Thoracic aorta (tissue), 2 donors: ENCODE measurements around the gene VAMP2. TPM values are rescaled to one million over a fixed set of nuclear protein-coding genes. Genes with fewer than 3 reads are reported as not detected.

Experiments used
- ATAC-seq: fragments of 150-250 bp; one replicate; pipeline ENCODE4 v1.8.0; 2017; ENCODE audit warnings: low read depth; ENCODE audit not compliant: insufficient number of reproducible peaks, low FRiP score
- DNase-seq: peaks from one replicate; pipeline ENCODE4 v3.0.0-alpha.2; 2020; ENCODE audit warnings: low spot score
- H3K27ac ChIP-seq, 2 donors: fragments of 200-600 bp; sonication (generic); 1 replicate in 1 of 2; 2 replicates in 1 of 2; pipeline ENCODE4 v1.5.1; 2016; ENCODE audit warnings: mild to moderate bottlenecking in 2 of 2, moderate library complexity in 2 of 2
- H3K27me3 ChIP-seq: fragments of 200-600 bp; sonication (generic); replicated peaks from 2 replicates; pipeline ENCODE4 v1.6.0; 2016; ENCODE audit warnings: mild to moderate bottlenecking; ENCODE audit not compliant: insufficient read depth
- H3K36me3 ChIP-seq: fragments of 200-600 bp; sonication (generic); one replicate; pipeline ENCODE4 v1.5.1; 2016
- H3K4me1 ChIP-seq, 2 donors: fragments of 200-600 bp; sonication (generic); 1 replicate in 1 of 2; 2 replicates in 1 of 2; pipeline versions ENCODE4 v1.5.1 to v1.6.0; 2016; ENCODE audit warnings: low read depth in 2 of 2, mild to moderate bottlenecking in 1 of 2; ENCODE audit not compliant: control insufficient read depth in 1 of 2
- H3K4me3 ChIP-seq: fragments of 200-600 bp; sonication (generic); 2 replicates; pipeline ENCODE4 v1.5.1; 2016; ENCODE audit warnings: mild to moderate bottlenecking
- H3K9me3 ChIP-seq: fragments of 200-600 bp; sonication (generic); 2 replicates; pipeline ENCODE4 v1.5.1; 2016
- CTCF ChIP-seq: fragments of 200-600 bp; sonication (generic); IDR thresholded peaks from one replicate; pipeline ENCODE4 v1.5.1; 2019; ENCODE audit warnings: antibody characterized with exemption
- total RNA-seq, 2 donors: library from RNA; depleted of rRNA; stranded (reverse); fragments of >200 nt; gene quantifications; one replicate each; pipeline versions ENCODE4 v1.1.0 to v1.2.3, GENCODE V29; 2016

Gene VAMP2
- total RNA-seq, 2 donors from 2014 or later = 36.0 to 50.3 TPM

DNA sequence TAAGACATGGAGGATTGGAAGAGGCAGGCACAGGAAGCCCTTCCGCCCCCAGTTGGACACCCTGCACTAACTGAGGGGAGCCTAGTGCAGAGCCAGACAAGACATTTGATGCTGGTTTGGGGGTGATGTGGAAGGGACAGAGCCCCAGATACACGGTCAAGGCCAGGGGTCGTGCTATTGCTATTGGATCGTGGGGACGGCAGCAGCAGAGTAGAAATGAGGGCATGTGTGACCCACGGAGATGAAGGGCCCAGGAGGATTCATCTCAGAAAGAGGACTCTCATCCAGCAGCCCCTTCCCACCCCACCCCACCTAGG is 2.0 kb upstream of the VAMP2 start:
- H3K4me3 ChIP-seq = peak overlapping the region; percentile 7
- peaks cover 28 to 34% of the 10 kb centered on the region in 2 donors for H3K4me1 ChIP-seq
- no peaks in the 10 kb centered on the region for H3K27me3 ChIP-seq
- no peak for TF ChIP-seq CTCF
- no peak for ATAC-seq
- peak overlapping the region; percentile 98 to 99 for H3K27ac ChIP-seq
- no peaks in the 10 kb centered on the region for H3K36me3 ChIP-seq
- no peaks in the 10 kb centered on the region for H3K9me3 ChIP-seq
- DNase-seq = no peak

- Histone ChIP-seq H3K4me3 (peak overlapping the region; percentile 7), H3K4me1 (peaks cover 28 to 39% of the 10 kb centered on the region in 2 donors), H3K27ac (peak overlapping the region; percentile 98 to 99), H3K9me3 (no peaks in the 10 kb centered on the region), H3K36me3 (no peaks in the 10 kb centered on the region), H3K27me3 (no peaks in the 10 kb centered on the region)
- ATAC-seq = no peak
- no peak for DNase-seq
- no peak for TF ChIP-seq CTCF
Measured at GRCh38 chr17:8163978-8164814, 1.4 kb upstream of the VAMP2 start.

DNA sequence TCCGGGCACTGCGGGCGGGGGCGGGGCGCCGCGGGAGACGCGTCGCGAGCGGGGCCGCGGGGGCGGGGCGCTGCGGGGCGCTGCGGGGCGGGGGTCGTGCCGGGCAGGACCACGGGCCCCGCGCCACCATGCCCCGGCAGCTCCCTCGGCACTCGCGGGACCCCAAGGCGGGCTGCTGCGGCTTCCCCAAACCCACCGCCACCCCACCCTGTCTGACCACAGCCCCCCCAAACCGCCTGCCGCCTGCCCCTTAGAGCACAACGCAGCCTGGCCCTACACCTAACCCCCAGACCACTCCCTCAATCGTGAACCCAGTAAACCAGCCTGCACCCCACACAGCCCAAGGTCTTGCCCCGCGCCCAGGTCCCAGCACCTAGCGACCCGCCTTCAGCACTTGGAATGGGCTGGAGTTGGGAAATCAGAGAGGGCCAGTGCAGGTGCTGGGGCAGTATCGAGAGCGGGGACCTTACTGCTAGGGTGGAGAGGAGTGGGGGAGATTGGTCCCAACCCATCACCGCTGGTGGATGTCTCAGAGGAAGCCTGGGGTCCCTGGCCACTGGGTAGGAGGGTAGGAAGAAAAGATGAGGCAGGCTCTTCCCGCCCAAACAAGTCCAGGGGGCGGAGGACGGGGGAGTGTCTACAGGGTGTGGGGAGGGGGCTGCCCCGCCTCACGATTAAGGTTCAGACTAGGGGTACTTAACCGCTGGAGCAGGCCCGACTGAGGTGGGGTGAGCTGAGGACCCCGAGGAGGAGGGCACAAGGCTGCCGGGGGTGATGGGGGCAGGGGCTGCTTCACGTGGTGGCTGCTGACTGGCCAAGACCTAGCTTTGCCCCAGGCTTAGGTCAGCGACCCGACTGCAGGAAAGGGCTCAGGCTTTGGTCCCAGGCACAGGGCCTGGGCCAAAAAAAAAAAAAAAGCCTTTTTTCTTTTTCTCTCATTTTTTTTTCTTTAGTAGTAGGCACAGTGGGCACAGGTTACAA is 539 bp upstream of the VAMP2 start:
- H3K27ac ChIP-seq = peak overlapping the region; percentile 98 to 99
- no peaks in the 10 kb centered on the region for H3K27me3 ChIP-seq
- no peak for TF ChIP-seq CTCF
- ATAC-seq (no peak), DNase-seq (no peak)
- H3K4me3 ChIP-seq = peak overlapping the region; percentile 100
- no peaks in the 10 kb centered on the region for H3K9me3 ChIP-seq
- peaks cover 28 to 44% of the 10 kb centered on the region in 2 donors for H3K4me1 ChIP-seq
- no peaks in the 10 kb centered on the region for H3K36me3 ChIP-seq

GRCh38 chr17:8161289-8162232 is 1.2 kb downstream of the VAMP2 start:
- Histone ChIP-seq H3K27ac (peak overlapping the region; percentile 98 to 99), H3K4me1 (peaks cover 28 to 58% of the 10 kb centered on the region in 2 donors), H3K27me3 (no peaks in the 10 kb centered on the region), H3K4me3 (peak overlapping the region; percentile 100), H3K36me3 (no peaks in the 10 kb centered on the region), H3K9me3 (no peaks in the 10 kb centered on the region)
- no peak for TF ChIP-seq CTCF
- DNase-seq (no peak), ATAC-seq (no peak)
